Thoracic aorta (tissue), 2 donors: ENCODE results near the gene CYP27A1. TPM values are rescaled to one million over a fixed set of nuclear protein-coding genes. Genes with fewer than 3 reads are reported as not detected.

ENCODE experiments used
- ATAC-seq: fragments of 150-250 bp; one replicate; pipeline ENCODE4 v1.8.0; 2017; ENCODE audit warnings: low read depth; ENCODE audit not compliant: insufficient number of reproducible peaks, low FRiP score
- DNase-seq: peaks from one replicate; pipeline ENCODE4 v3.0.0-alpha.2; 2020; ENCODE audit warnings: low spot score
- H3K27ac ChIP-seq, 2 donors: fragments of 200-600 bp; sonication (generic); 1 replicate in 1 of 2; 2 replicates in 1 of 2; pipeline ENCODE4 v1.5.1; 2016; ENCODE audit warnings: mild to moderate bottlenecking in 2 of 2, moderate library complexity in 2 of 2
- H3K27me3 ChIP-seq: fragments of 200-600 bp; sonication (generic); replicated peaks from 2 replicates; pipeline ENCODE4 v1.6.0; 2016; ENCODE audit warnings: mild to moderate bottlenecking; ENCODE audit not compliant: insufficient read depth
- H3K36me3 ChIP-seq: fragments of 200-600 bp; sonication (generic); one replicate; pipeline ENCODE4 v1.5.1; 2016
- H3K4me1 ChIP-seq, 2 donors: fragments of 200-600 bp; sonication (generic); 1 replicate in 1 of 2; 2 replicates in 1 of 2; pipeline versions ENCODE4 v1.5.1 to v1.6.0; 2016; ENCODE audit warnings: low read depth in 2 of 2, mild to moderate bottlenecking in 1 of 2; ENCODE audit not compliant: control insufficient read depth in 1 of 2
- H3K4me3 ChIP-seq: fragments of 200-600 bp; sonication (generic); 2 replicates; pipeline ENCODE4 v1.5.1; 2016; ENCODE audit warnings: mild to moderate bottlenecking
- H3K9me3 ChIP-seq: fragments of 200-600 bp; sonication (generic); 2 replicates; pipeline ENCODE4 v1.5.1; 2016
- total RNA-seq, 2 donors: library from RNA; depleted of rRNA; stranded (reverse); fragments of >200 nt; gene quantifications; one replicate each; pipeline versions ENCODE4 v1.1.0 to v1.2.3, GENCODE V29; 2016
- TF ChIP-seq, protein P1 (sequence below): fragments of 200-600 bp; sonication (generic); IDR thresholded peaks from one replicate; pipeline ENCODE4 v1.5.1; 2019; ENCODE audit warnings: antibody characterized with exemption

Gene CYP27A1
- total RNA-seq, 2 donors from 2014 or later = 31.6 to 37.8 TPM

DNA sequence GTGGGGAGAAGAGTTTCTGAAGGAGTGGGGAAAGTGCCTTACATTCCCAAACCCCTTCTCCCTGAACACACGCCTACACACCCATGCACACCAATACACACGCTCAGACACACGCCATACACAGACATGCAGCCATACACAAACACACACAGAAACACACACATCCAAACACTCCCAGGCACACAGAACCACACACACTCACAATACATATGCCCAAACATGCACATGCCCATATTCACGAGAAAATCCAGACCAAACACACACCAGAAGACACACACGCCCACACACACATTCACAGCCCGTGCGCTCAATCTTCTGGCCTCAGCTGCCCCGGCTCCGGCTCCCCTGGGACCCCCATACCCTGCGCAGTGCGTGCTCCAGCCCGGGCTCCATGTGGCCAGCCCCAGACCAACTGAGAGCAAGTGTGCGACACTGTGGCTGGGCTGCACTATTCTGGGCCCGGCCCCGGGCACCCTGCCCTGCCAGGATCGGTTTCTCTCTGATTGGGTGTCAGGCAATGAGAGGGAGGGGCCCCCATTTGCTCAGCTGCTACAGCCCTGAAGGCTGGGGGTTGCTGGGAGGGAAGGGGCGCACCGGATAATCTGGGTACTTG lies 49.5 kb downstream of the CYP27A1 start, which contains the start of gene PRKAG3:
Gene PRKAG3 (minus strand): TSS at position 426 of the 613 bp plus-strand sequence.
- Histone ChIP-seq H3K27ac (peak within 1 kb of the TSS; percentile 75 to 92), H3K4me1 (peaks cover 13 to 38% of the 10 kb centered on the region in 2 donors), H3K36me3 (no peaks in the 10 kb centered on the region), H3K27me3 (no peaks in the 10 kb centered on the region), H3K4me3 (peak within 1 kb of the TSS; percentile 7), H3K9me3 (no peaks in the 10 kb centered on the region)
- DNase-seq = peak; percentile 15
- ATAC-seq = peak; percentile 37
- TF ChIP-seq, protein P1, sequence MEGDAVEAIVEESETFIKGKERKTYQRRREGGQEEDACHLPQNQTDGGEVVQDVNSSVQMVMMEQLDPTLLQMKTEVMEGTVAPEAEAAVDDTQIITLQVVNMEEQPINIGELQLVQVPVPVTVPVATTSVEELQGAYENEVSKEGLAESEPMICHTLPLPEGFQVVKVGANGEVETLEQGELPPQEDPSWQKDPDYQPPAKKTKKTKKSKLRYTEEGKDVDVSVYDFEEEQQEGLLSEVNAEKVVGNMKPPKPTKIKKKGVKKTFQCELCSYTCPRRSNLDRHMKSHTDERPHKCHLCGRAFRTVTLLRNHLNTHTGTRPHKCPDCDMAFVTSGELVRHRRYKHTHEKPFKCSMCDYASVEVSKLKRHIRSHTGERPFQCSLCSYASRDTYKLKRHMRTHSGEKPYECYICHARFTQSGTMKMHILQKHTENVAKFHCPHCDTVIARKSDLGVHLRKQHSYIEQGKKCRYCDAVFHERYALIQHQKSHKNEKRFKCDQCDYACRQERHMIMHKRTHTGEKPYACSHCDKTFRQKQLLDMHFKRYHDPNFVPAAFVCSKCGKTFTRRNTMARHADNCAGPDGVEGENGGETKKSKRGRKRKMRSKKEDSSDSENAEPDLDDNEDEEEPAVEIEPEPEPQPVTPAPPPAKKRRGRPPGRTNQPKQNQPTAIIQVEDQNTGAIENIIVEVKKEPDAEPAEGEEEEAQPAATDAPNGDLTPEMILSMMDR = no peak

DNA sequence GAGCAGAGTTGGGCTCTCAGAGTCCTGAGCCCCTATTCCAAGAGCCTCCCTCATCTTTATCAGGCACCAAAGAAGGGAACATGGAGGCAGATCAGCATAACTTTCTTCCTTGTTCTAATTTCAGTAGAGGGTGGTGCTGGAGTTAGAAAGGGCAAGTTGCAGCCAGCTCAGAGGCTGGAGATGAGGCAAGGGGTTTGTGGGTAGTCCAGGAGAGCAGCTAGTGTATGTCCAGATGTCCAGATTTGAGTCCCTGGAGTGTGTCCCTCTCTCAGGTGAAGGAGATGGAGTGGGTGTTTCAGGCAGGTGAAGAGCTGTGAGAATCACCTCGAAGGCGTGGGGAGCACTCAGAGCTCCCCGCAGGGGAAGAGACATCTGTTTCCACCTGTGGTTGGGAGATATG lies 50.1 kb downstream of the CYP27A1 start:
- Histone ChIP-seq H3K27me3 (no peaks in the 10 kb centered on the region), H3K27ac (peak overlapping the region; percentile 75 to 92), H3K4me3 (peak overlapping the region; percentile 7), H3K36me3 (no peaks in the 10 kb centered on the region), H3K9me3 (no peaks in the 10 kb centered on the region), H3K4me1 (peaks cover 13 to 38% of the 10 kb centered on the region in 2 donors)
- DNase-seq (no peak), ATAC-seq (no peak)
- TF ChIP-seq, protein P1 = no peak

DNA sequence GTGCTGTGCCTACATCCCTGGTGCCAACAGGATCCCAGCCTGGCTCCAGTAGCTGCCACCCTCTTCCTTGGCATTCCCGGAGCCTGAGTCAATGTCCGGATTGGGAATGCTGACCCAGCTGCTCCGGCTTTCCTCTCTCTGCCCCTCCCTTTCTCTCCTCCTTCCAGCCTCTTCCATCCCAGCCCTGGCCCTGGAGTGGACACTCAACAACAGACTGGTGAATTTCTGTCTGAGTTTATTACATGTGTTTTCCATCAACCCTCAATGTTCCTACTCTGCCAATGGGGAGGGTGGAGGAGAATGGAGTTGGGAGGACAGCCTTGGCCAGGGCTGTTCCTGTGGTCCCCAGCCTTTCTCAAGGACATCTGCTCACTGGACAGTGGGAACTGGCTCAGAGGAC lies 50.6 kb downstream of the CYP27A1 start:
- TF ChIP-seq, protein P1 = no peak
- Histone ChIP-seq H3K4me1 (peaks cover 13 to 38% of the 10 kb centered on the region in 2 donors), H3K27ac (peak overlapping the region; percentile 75 to 92), H3K27me3 (no peaks in the 10 kb centered on the region), H3K36me3 (no peaks in the 10 kb centered on the region), H3K4me3 (no peak overlapping the region), H3K9me3 (peaks cover 2% of the 10 kb centered on the region)
- ATAC-seq (peak; percentile 70), DNase-seq (peak; percentile 45)

DNA sequence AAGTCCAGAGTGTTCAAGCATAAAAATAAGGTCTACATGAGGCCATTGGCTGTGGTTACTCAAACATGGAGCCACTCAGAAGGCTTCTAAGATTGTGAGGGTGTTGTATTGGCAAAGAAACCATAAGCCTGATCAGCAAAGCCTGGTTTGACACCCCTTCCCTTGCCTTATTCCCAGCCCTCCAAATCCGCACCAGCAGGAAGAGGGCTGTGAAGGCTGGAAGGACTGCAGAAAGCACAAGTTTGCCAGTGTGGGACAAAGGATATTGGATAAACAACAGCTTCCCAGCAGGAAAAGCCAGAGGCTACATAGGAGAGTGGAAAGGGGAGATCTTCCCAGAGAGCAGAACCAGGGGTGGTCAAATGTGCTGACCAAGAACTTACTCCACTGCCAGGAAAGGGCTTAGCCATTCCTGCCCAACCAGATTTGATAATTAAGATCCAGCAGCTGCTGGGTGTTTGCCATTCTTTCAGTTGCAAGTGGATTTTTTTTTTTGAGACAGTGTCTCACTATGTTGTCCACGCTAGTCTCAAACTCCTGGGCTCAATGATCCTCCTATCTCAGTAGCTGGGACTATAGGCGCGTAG lies 51.2 kb downstream of the CYP27A1 start:
- ATAC-seq (no peak), DNase-seq (no peak)
- TF ChIP-seq, protein P1 = no peak
- H3K4me3 ChIP-seq = no peak overlapping the region
- peak overlapping the region; percentile 75 to 92 for H3K27ac ChIP-seq
- no peaks in the 10 kb centered on the region for H3K36me3 ChIP-seq
- H3K4me1 ChIP-seq = peaks cover 13 to 38% of the 10 kb centered on the region in 2 donors
- H3K9me3 ChIP-seq = peaks cover 5% of the 10 kb centered on the region
- H3K27me3 ChIP-seq = no peaks in the 10 kb centered on the region

DNA sequence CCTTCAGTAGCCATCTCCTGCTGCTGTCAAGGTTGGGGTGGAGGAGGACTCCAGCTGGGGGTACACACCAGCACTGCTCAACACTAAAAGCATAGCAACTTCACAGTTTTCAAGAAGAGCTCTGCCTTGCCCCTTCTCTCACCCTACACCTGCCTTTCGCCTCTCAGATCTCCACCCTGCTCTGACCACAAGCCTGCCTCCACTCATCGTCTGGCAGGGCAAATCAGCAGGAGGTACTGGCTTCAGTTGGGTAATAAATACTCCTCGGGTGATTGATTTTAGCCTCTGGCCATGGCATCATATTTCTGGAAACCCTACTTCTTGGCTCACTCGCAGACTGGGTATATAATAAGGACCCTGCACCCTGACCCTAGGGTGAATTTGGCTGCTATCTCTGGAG lies 52.7 kb downstream of the CYP27A1 start:
- ATAC-seq (no peak), DNase-seq (no peak)
- Histone ChIP-seq H3K36me3 (no peaks in the 10 kb centered on the region), H3K9me3 (peaks cover 5% of the 10 kb centered on the region), H3K4me1 (peaks cover 13 to 38% of the 10 kb centered on the region in 2 donors), H3K27ac (no peak overlapping the region), H3K27me3 (no peaks in the 10 kb centered on the region), H3K4me3 (no peak overlapping the region)
- TF ChIP-seq, protein P1 = no peak
